ENCODE results near the gene RNF214. TPM values are rescaled to one million over a fixed set of nuclear protein-coding genes. Genes with fewer than 3 reads are reported as not detected.
A peak's percentile ranks its signal among the peaks of the same experiment; 100 is the strongest.

The RNF214 gene
- total and polyA plus RNA-seq, 4 donors = 17.2 to 23.8 (median 20.2) TPM

GRCh38 chr11:117305145-117305544 is 72.7 kb downstream of the RNF214 start:
- H3K4me3 ChIP-seq (ENCODE audit: low read depth, low read length) = no peak overlapping the region
- WGBS (ENCODE audit: insufficient coverage) = 96% methylated on average over 3 of the region's 3 CpGs
- DNase-seq (ENCODE audit: low read depth in 4 of 6, low spot score in 6 of 6) = no peak

DNA sequence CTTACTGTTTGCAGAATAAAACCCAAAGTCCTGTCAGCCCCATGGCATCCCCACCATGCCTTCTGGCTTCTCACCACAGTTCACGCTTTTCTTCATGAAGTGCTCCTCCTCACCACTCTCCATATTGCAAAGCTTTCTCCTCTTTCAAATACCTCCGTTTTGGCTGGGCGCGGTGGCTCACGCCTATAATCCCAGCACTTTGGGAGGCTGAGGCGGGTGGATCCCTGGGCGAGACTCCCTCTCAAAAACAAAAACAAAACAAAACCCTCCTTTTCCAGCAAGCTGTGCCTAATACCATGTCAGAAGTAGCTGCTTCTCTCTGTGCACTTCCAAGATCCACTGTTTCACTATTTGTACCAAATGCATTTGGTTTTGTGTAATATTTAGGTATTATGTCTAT is 76.8 kb downstream of the RNF214 start:
- Histone ChIP-seq H3K9me3 (ENCODE audit: control insufficient read depth, insufficient read depth, low read length) (no peaks in the 10 kb centered on the region), H3K27me3 (ENCODE audit: control insufficient read depth, insufficient read depth, low read length) (no peaks in the 10 kb centered on the region), H3K4me1 (ENCODE audit: control insufficient read depth, insufficient read depth, low read length) (peaks cover 5% of the 10 kb centered on the region), H3K36me3 (ENCODE audit: control insufficient read depth, insufficient read depth, low read length) (peaks cover 22% of the 10 kb centered on the region), H3K27ac (ENCODE audit: low read depth, low read length) (no peak overlapping the region), H3K4me3 (ENCODE audit: low read depth, low read length) (no peak overlapping the region)
- WGBS (ENCODE audit: insufficient coverage) = 89% methylated on average over 7 of the region's 7 CpGs
- DNase-seq (ENCODE audit: low read depth in 4 of 6, low spot score in 6 of 6) = no peak

More at GRCh38 chr11:117305145-117305544, 72.7 kb downstream of the RNF214 start:
- H3K36me3 ChIP-seq (ENCODE audit: control insufficient read depth, insufficient read depth, low read length) = peaks cover 18% of the 10 kb centered on the region
- H3K9me3 ChIP-seq (ENCODE audit: control insufficient read depth, insufficient read depth, low read length) = no peaks in the 10 kb centered on the region
- peaks cover 7% of the 10 kb centered on the region for H3K4me1 ChIP-seq (ENCODE audit: control insufficient read depth, insufficient read depth, low read length)
- H3K27me3 ChIP-seq (ENCODE audit: control insufficient read depth, insufficient read depth, low read length) = no peaks in the 10 kb centered on the region
- H3K27ac ChIP-seq (ENCODE audit: low read depth, low read length) = no peak overlapping the region

GRCh38 chr11:117313091-117313490 is 80.6 kb downstream of the RNF214 start:
- 94% methylated on average over 4 of the region's 5 CpGs for WGBS (ENCODE audit: insufficient coverage)
- peaks cover 27% of the 10 kb centered on the region for H3K4me1 ChIP-seq (ENCODE audit: control insufficient read depth, insufficient read depth, low read length)
- H3K36me3 ChIP-seq (ENCODE audit: control insufficient read depth, insufficient read depth, low read length) = peaks cover 14% of the 10 kb centered on the region

DNA sequence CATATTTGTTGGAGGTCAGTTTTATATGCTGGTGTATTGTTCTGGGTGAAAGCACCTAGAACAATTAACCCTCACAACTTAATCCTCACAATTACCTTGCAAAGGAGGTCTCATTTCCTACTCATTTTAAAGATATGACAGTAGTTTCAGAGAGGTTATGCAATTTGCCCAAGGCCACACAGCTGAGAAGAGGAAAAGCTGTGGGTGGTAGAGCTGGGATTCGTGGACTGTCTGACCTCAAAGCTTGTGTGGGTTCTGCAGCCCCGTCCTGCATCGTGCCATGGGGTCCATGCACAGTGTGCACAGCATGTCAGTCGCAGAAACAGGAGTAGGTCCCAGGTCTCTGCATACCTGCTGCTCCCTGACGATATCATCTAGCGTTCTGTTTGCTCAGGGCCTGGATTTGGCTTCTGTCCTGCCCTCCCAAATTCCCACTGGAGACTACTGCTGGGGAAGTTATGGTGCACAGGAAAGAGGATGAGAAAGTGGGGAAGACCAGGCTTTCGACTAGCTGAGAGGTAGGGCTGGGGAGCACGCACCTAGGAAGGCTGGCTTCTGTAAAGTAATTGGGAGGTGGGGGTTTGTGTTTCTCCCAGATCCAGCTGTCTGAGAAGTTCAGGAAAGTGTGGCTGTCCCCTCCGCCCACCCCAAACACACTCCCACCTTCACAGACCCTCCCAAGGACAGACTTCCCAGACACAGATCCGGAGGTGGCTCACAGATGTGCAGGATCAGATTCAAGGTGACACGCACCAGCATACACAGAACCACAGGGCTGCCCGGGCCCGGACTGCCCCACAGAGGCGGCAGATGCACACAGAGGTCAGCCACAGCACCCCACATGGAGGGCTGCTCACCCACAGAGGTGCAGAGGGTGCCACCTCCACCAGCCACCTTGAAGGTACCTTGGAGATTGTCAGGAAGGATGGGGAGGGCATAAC is 81.6 kb downstream of the RNF214 start:
- WGBS (ENCODE audit: insufficient coverage) = 83% methylated on average over 11 of the region's 14 CpGs
- H3K4me3 ChIP-seq (ENCODE audit: low read depth, low read length) = no peak overlapping the region
- H3K36me3 ChIP-seq (ENCODE audit: control insufficient read depth, insufficient read depth, low read length) = peaks cover 14% of the 10 kb centered on the region
- H3K27me3 ChIP-seq (ENCODE audit: control insufficient read depth, insufficient read depth, low read length) = no peaks in the 10 kb centered on the region
- H3K9me3 ChIP-seq (ENCODE audit: control insufficient read depth, insufficient read depth, low read length) = no peaks in the 10 kb centered on the region
- DNase-seq (ENCODE audit: low read depth in 4 of 6, low spot score in 6 of 6) = no peak
- no peak overlapping the region for H3K27ac ChIP-seq (ENCODE audit: low read depth, low read length)
- H3K4me1 ChIP-seq (ENCODE audit: control insufficient read depth, insufficient read depth, low read length) = peaks cover 27% of the 10 kb centered on the region

More at GRCh38 chr11:117313091-117313490, 80.6 kb downstream of the RNF214 start:
- no peak for DNase-seq (ENCODE audit: low read depth in 4 of 6, low spot score in 6 of 6)
- H3K4me3 ChIP-seq (ENCODE audit: low read depth, low read length) = no peak overlapping the region
- H3K27me3 ChIP-seq (ENCODE audit: control insufficient read depth, insufficient read depth, low read length) = no peaks in the 10 kb centered on the region
- no peak overlapping the region for H3K27ac ChIP-seq (ENCODE audit: low read depth, low read length)
- H3K9me3 ChIP-seq (ENCODE audit: control insufficient read depth, insufficient read depth, low read length) = no peaks in the 10 kb centered on the region

DNA sequence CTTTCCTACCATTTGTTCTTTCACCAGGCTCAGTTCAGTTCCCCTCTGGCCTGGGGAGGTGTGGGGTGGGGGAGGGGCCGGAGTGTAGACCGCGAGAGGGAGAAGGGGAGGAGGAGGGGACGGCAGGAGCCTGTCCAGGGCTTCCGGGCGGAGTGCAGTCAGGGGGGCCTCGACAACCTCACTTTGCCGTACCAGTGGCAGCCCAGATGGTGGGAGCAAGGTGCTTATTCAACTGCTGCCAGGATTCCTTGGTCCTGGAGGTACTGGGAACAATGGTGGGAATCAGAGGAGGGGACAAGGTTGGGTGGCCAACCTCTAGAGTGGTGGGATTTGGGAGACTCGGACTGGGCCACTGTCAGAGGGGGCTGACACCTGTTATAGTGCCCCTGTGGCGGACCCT is 82.4 kb downstream of the RNF214 start:
- Histone ChIP-seq H3K4me3 (ENCODE audit: low read depth, low read length) (peak overlapping the region; percentile 68), H3K9me3 (ENCODE audit: control insufficient read depth, insufficient read depth, low read length) (no peaks in the 10 kb centered on the region), H3K27me3 (ENCODE audit: control insufficient read depth, insufficient read depth, low read length) (no peaks in the 10 kb centered on the region), H3K36me3 (ENCODE audit: control insufficient read depth, insufficient read depth, low read length) (peaks cover 11% of the 10 kb centered on the region), H3K4me1 (ENCODE audit: control insufficient read depth, insufficient read depth, low read length) (peaks cover 27% of the 10 kb centered on the region), H3K27ac (ENCODE audit: low read depth, low read length) (no peak overlapping the region)
- WGBS (ENCODE audit: insufficient coverage) = 18% methylated on average over 10 of the region's 10 CpGs
- no peak for DNase-seq (ENCODE audit: low read depth in 4 of 6, low spot score in 6 of 6)

- Histone ChIP-seq H3K4me3 (ENCODE audit: low read depth, low read length) (peak overlapping the region; percentile 68), H3K9me3 (ENCODE audit: control insufficient read depth, insufficient read depth, low read length) (no peaks in the 10 kb centered on the region), H3K36me3 (ENCODE audit: control insufficient read depth, insufficient read depth, low read length) (peaks cover 11% of the 10 kb centered on the region), H3K27ac (ENCODE audit: low read depth, low read length) (peak overlapping the region; percentile 33), H3K4me1 (ENCODE audit: control insufficient read depth, insufficient read depth, low read length) (peaks cover 27% of the 10 kb centered on the region), H3K27me3 (ENCODE audit: control insufficient read depth, insufficient read depth, low read length) (no peaks in the 10 kb centered on the region)
- DNase-seq (ENCODE audit: low read depth in 4 of 6, low spot score in 6 of 6) = peak in 1 of 6 donors; percentile 41
- WGBS (ENCODE audit: insufficient coverage) = under 1% methylated on average over 60 of the region's 62 CpGs
These were observed 83.1 kb downstream of the RNF214 start for GRCh38 chr11:117315285-117316196.

- 7% methylated on average over 28 of the region's 29 CpGs for WGBS (ENCODE audit: insufficient coverage)
- Histone ChIP-seq H3K4me3 (ENCODE audit: low read depth, low read length) (peak within 1 kb of the TSS; percentile 68), H3K9me3 (ENCODE audit: control insufficient read depth, insufficient read depth, low read length) (no peaks in the 10 kb centered on the region), H3K4me1 (ENCODE audit: control insufficient read depth, insufficient read depth, low read length) (peaks cover 27% of the 10 kb centered on the region), H3K36me3 (ENCODE audit: control insufficient read depth, insufficient read depth, low read length) (peaks cover 7% of the 10 kb centered on the region), H3K27me3 (ENCODE audit: control insufficient read depth, insufficient read depth, low read length) (no peaks in the 10 kb centered on the region), H3K27ac (ENCODE audit: low read depth, low read length) (peak within 1 kb of the TSS; percentile 33)
- peak; percentile 70 to 97 (median 82) for DNase-seq (ENCODE audit: low read depth in 4 of 6, low spot score in 6 of 6)
These were observed 83.9 kb downstream of the RNF214 start, which contains the start of gene BACE1 for GRCh38 chr11:117316197-117316961. TSS of gene BACE1 (minus strand) at chr11:117316256. CDS start at chr11:117315795, 461 bp downstream.

GRCh38 chr11:117318738-117319137 is 86.3 kb downstream of the RNF214 start:
- Histone ChIP-seq H3K4me1 (ENCODE audit: control insufficient read depth, insufficient read depth, low read length) (peaks cover 27% of the 10 kb centered on the region), H3K4me3 (ENCODE audit: low read depth, low read length) (no peak overlapping the region), H3K9me3 (ENCODE audit: control insufficient read depth, insufficient read depth, low read length) (no peaks in the 10 kb centered on the region), H3K27ac (ENCODE audit: low read depth, low read length) (no peak overlapping the region), H3K36me3 (ENCODE audit: control insufficient read depth, insufficient read depth, low read length) (peaks cover 4% of the 10 kb centered on the region), H3K27me3 (ENCODE audit: control insufficient read depth, insufficient read depth, low read length) (no peaks in the 10 kb centered on the region)
- no peak for DNase-seq (ENCODE audit: low read depth in 4 of 6, low spot score in 6 of 6)
- WGBS (ENCODE audit: insufficient coverage) = 96% methylated on average over 4 of the region's 7 CpGs
